Testis (tissue), 2 donors: ENCODE data around the gene DACT3.

Experiments
- POLR2A ChIP-seq: fragments of 450-650 bp; IDR thresholded peaks from one replicate; pipeline ENCODE4 v1.6.1; 2017; ENCODE audit warnings: antibody characterized with exemption, mild to moderate bottlenecking, moderate library complexity
- TF ChIP-seq, protein P1 (sequence below), 3 experiments: fragments of 450-650 bp in 2 of 3; fragments of 200-600 bp in 1 of 3; sonication (generic) in 1 of 3; IDR thresholded peaks; one replicate each; pipeline ENCODE4 v1.5.1; 2016 to 2019; ENCODE audit warnings: antibody characterized with exemption in 3 of 3, mild to moderate bottlenecking in 2 of 3, moderate library complexity in 1 of 3

DNA sequence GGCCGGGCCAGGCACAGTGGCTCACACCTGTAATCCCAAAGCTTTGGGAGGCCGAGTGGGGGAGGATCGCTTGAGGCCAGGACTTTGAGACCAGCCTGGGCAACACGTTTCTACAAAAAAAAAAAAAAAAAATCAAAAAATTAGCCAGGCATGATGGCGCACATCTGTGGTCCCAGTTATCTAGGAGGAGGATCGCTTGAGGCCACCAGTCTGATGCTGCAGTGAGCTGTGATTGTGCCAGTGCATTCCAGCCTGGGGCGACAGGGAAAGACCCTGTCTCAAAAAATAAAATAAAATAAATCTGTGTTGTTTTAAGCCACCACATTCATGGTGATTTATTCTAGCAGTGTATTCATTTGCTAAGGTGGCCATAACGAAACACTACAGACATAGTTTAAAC, 4.1 kb upstream of the DACT3 start:
- TF ChIP-seq, protein P1, sequence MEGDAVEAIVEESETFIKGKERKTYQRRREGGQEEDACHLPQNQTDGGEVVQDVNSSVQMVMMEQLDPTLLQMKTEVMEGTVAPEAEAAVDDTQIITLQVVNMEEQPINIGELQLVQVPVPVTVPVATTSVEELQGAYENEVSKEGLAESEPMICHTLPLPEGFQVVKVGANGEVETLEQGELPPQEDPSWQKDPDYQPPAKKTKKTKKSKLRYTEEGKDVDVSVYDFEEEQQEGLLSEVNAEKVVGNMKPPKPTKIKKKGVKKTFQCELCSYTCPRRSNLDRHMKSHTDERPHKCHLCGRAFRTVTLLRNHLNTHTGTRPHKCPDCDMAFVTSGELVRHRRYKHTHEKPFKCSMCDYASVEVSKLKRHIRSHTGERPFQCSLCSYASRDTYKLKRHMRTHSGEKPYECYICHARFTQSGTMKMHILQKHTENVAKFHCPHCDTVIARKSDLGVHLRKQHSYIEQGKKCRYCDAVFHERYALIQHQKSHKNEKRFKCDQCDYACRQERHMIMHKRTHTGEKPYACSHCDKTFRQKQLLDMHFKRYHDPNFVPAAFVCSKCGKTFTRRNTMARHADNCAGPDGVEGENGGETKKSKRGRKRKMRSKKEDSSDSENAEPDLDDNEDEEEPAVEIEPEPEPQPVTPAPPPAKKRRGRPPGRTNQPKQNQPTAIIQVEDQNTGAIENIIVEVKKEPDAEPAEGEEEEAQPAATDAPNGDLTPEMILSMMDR (IDR thresholded peaks at IDR 0.05) = no peak
- no peak for TF ChIP-seq POLR2A
